ENCODE results near the gene COL16A1.
A peak's percentile ranks its signal among the peaks of the same experiment; 100 is the strongest.

COL16A1 gene

GRCh38 chr1:31745096-31745945, 41.5 kb upstream of the COL16A1 start:
- H3K4me3 ChIP-seq (ENCODE audit: low read depth, low read length): no peak overlapping the region
- ChIA-PET POLR2A (interaction anchor here (0.9 to 1.3 kb wide), 2 partner anchors 41 to 81 kb away, joined by 3 to 4 read pairs; partner anchors contain the start of gene COL16A1), CTCF (interaction anchor here (0.7 to 9.5 kb wide), 47 partner anchors 8 to 218 kb away, joined by 3 to 107 read pairs (median 6); partner anchors contain the start of genes ADGRB2, COL16A1, PEF1 and TINAGL1)
- peak; percentile 92 for TF ChIP-seq CTCF (IDR thresholded peaks at IDR 0.05; ENCODE audit: insufficient read depth, low read length, missing control alignments)
- DNase-seq (ENCODE audit: low read depth, low spot score): no peak

GRCh38 chr1:31744165-31744888, 40.5 kb upstream of the COL16A1 start:
- DNase-seq (ENCODE audit: low read depth, low spot score): no peak
- POLR2A ChIA-PET: no interaction called here
- H3K4me3 ChIP-seq (ENCODE audit: low read depth, low read length): no peak overlapping the region
- CTCF ChIA-PET: interaction anchor here (1.0 to 9.5 kb wide), 25 partner anchors 9 to 219 kb away, joined by 3 to 107 read pairs (median 9); partner anchors contain the start of gene COL16A1
- no peak for TF ChIP-seq CTCF (IDR thresholded peaks at IDR 0.05; ENCODE audit: insufficient read depth, low read length, missing control alignments)

- POLR2A ChIA-PET: no interaction called here
- CTCF ChIA-PET: interaction anchor here (1.0 to 9.5 kb wide), 6 partner anchors 9 to 78 kb away, joined by 3 to 107 read pairs (median 14); no protein-coding TSS in a partner anchor
- no peak overlapping the region for H3K4me3 ChIP-seq (ENCODE audit: low read depth, low read length)
- TF ChIP-seq CTCF (IDR thresholded peaks at IDR 0.05; ENCODE audit: insufficient read depth, low read length, missing control alignments): no peak
- no peak for DNase-seq (ENCODE audit: low read depth, low spot score)
Measured at GRCh38 chr1:31742462-31743212, 38.8 kb upstream of the COL16A1 start.

- CTCF ChIA-PET: interaction anchor here (1.0 to 9.5 kb wide), 2 partner anchors 12 to 23 kb away, joined by 3 to 87 read pairs; no protein-coding TSS in a partner anchor
- no peak for DNase-seq (ENCODE audit: low read depth, low spot score)
- no peak overlapping the region for H3K4me3 ChIP-seq (ENCODE audit: low read depth, low read length)
- POLR2A ChIA-PET: no interaction called here
- no peak for TF ChIP-seq CTCF (IDR thresholded peaks at IDR 0.05; ENCODE audit: insufficient read depth, low read length, missing control alignments)
Measured at GRCh38 chr1:31739346-31739745, 35.5 kb upstream of the COL16A1 start.

GRCh38 chr1:31736675-31737074, 32.9 kb upstream of the COL16A1 start:
- no peak for DNase-seq (ENCODE audit: low read depth, low spot score)
- TF ChIP-seq CTCF (IDR thresholded peaks at IDR 0.05; ENCODE audit: insufficient read depth, low read length, missing control alignments): no peak
- POLR2A ChIA-PET: no interaction called here
- CTCF ChIA-PET: interaction anchor here (3.7 to 4.5 kb wide), 2 partner anchors 9 to 20 kb away, joined by 44 to 48 read pairs; no protein-coding TSS in a partner anchor
- H3K4me3 ChIP-seq (ENCODE audit: low read depth, low read length): no peak overlapping the region

Data from AG04449 (cell line).